ENCODE results near the gene TARS3.

DNA sequence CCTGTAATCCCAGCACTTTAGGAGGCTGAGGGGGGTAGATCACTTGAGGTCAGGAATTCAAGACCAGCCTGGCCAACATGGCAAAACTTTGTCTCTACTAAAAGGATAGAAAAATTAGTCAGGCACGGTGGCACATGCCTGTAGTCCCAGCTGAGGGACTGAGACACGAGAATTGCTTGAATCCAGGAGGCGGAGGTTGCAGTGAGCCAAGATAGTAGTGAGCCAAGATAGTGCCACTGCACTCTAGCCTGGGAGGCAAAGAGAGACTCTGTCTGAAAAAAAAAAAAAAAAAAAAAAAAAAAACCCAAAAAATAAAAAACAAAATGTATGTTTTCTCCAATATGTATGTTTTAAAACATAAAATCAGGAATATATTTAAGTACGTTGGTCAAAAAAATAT is 16.3 kb downstream of the TARS3 start:
- TF ChIP-seq, protein P1, sequence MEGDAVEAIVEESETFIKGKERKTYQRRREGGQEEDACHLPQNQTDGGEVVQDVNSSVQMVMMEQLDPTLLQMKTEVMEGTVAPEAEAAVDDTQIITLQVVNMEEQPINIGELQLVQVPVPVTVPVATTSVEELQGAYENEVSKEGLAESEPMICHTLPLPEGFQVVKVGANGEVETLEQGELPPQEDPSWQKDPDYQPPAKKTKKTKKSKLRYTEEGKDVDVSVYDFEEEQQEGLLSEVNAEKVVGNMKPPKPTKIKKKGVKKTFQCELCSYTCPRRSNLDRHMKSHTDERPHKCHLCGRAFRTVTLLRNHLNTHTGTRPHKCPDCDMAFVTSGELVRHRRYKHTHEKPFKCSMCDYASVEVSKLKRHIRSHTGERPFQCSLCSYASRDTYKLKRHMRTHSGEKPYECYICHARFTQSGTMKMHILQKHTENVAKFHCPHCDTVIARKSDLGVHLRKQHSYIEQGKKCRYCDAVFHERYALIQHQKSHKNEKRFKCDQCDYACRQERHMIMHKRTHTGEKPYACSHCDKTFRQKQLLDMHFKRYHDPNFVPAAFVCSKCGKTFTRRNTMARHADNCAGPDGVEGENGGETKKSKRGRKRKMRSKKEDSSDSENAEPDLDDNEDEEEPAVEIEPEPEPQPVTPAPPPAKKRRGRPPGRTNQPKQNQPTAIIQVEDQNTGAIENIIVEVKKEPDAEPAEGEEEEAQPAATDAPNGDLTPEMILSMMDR (IDR thresholded peaks at IDR 0.05): no peak
- TF ChIP-seq POLR2A (IDR thresholded peaks at IDR 0.05) (no peak), POLR2AphosphoS5 (IDR thresholded peaks at IDR 0.05) (no peak)
